GM18907 (cell line): Measurements from ENCODE around the gene TWSG1.
A peak's percentile ranks its signal among the peaks of the same experiment; 100 is the strongest.
"Not testable (repeated sequence)": the region's sequence is repeated elsewhere in the genome, so short reads cannot be mapped to it uniquely, and the experiment has no call there.

Source experiments
- ATAC-seq: cut with Tn5 transposase; IDR thresholded peaks from one replicate; pipeline ENCODE4 v1.9.1; 2021; ENCODE audit warnings: mild to moderate bottlenecking, moderate library complexity; ENCODE audit not compliant: unreplicated experiment

Gene TWSG1

GRCh38 chr18:9386879-9387278, 52.3 kb downstream of the TWSG1 start:
- ATAC-seq: no peak

DNA sequence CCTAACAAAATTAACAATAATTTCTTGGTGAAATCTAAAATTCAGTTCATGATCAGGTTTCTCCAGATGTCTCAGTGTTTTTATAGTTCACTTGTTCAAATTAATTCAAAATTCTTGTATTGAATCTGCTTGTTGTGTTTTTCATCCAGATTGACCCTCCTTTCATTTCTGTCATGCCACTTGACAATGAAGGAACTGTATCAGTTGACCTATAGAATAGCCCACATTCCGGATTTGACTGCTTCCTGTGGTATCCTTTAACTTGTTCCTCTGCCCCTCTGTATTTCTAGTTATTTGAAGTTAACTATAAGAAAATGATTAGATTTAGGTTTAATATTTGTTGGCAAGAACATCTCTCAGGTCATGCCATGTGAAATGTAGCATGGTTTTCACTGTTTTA, 53.3 kb downstream of the TWSG1 start:
- ATAC-seq: no peak

GRCh38 chr18:9389706-9390105, 55.1 kb downstream of the TWSG1 start:
- no peak for ATAC-seq

- ATAC-seq: no peak
Measured at GRCh38 chr18:9392726-9393125, 58.2 kb downstream of the TWSG1 start.

- ATAC-seq: no peak
Measured at GRCh38 chr18:9394046-9394445, 59.5 kb downstream of the TWSG1 start.

GRCh38 chr18:9400197-9400596, 65.6 kb downstream of the TWSG1 start:
- no peak for ATAC-seq

DNA sequence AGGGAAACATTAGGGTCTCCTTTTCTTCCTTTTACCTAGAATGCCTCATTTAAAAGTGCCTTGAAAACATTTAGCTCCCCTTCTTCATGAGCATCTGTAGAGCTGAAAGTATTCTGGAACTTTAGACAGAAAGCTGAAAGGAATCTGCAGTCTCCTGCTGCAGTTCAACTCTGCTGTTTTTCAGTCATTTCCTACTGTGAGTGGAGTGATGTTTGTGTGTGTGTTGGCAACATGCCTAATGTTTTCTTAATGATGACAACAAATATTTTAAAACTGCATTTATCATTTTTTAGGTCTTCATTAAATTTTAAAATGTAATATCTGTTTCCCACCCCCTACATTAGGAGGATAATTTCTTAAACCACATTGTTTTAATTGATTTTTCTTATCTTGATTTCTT, 66.6 kb downstream of the TWSG1 start:
- ATAC-seq: no peak

- ATAC-seq: not testable (repeated sequence)
Measured at GRCh38 chr18:9402358-9403007, 67.9 kb downstream of the TWSG1 start.

- no peak for ATAC-seq
Measured at GRCh38 chr18:9403795-9404564, 69.4 kb downstream of the TWSG1 start.

DNA sequence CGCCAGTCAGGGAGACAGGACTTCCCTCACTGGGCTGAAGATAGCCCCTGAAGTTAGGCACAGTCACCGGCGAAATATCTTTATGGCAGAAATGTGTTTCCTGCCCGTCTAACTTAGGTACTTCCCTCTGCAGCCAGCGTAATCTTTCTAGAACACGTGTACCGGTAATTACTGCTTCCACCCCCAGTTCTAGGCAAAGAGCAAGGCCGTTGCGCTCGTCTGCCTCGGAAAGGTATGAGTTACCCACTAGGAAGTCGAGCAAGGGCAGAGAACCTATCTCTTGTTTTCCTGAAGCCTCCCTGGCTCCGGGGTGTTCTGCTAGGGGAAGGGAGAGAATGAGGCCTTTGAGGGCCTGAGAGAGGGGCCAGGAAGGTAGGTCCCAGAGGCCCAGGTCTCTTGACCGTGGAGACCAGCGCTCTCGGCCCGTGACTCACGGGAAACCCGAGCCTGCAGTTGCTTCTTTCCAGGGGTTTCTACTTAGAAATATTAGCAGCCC, 70.0 kb downstream of the TWSG1 start:
- ATAC-seq: peak; percentile 66

DNA sequence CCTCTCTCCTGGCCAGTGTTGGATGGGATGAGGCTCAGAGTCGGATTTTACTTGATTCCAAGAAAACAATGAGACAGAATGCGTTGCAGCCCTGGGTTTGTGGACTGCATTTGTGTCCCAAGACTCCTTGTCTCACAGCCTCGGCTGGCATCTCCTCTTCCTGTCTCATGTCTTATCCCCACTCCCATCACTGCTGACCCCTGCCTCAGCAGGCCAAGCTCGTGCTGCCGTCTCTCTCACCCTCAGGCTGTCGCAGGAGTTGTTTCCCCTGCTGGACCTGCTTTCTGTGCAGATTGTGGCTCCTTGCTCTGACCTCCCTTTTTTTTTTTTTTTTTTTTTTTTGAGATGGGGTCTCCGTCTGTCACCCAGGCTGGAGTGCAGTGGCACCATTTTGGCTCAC, 70.6 kb downstream of the TWSG1 start:
- no peak for ATAC-seq

- ATAC-seq: no peak
Measured at GRCh38 chr18:9405977-9406376, 71.4 kb downstream of the TWSG1 start.

- ATAC-seq: no peak
Measured at GRCh38 chr18:9410515-9410914, 75.9 kb downstream of the TWSG1 start.

- ATAC-seq: no peak
Measured at GRCh38 chr18:9413576-9413975, 79.0 kb downstream of the TWSG1 start.

- no peak for ATAC-seq
Measured at GRCh38 chr18:9416563-9417072, 82.0 kb downstream of the TWSG1 start.

- no peak for ATAC-seq
Measured at GRCh38 chr18:9417073-9417851, 82.7 kb downstream of the TWSG1 start.

DNA sequence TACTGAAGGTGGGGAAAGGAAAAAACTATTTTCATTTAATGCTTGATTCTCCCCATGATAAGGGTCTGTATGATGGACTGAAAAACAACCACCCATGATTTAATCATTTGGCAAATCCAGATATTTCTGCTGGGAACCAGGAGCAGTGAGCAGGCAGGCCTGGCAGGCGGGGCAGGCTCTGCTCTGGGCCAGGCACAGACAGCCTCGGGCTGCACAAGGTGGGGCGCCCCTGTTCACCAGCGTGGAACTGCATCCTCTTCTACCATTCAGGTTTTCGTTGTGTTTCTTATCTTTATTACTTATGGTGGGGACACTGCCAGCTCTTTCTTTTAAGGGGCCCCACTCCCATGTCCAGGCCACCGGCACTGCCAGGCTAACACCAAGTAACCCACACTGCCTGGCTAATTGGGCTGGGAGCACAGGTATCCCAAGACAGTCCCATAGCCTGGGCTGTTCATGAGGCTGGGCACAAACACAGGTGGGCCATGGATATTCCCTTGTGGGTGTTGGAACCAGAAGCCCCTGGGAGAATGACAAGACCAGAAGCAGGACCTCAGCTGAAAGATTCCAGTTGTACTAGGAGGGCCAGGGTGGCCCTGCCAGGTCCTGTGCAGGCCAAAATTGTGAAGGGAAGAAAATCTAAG, 83.6 kb downstream of the TWSG1 start:
- no peak for ATAC-seq

DNA sequence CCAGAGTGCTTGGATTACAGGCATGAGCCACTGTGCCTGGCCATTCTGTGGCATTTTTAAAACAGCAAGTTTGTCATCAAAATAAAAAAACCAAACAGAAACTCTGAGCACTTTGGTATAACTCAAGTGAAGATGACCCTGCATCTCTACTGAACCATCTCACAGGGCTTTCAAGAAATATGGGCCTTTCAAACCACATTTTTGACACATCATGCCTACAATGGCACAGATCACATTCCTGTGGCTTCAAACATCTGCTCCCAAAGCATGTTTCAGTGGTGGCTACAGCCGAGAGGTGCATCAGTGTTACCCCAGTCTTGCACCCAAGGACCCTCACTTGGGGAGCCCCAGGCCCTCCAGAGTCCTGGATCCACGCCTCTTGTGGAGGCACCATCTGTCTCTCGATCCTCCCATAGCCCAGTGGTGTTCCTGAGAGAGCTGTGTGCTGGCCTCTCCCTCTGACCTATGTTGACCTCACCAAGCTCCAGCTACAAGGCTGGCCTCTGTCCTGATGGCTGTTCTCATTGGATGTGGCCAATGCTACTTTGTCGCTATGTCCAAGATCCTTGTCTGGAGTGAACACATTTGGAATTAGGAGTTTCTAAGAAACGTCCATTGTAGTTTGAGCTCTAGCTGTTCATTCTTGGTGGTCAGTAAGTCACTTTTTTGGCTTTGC, 85.5 kb downstream of the TWSG1 start:
- no peak for ATAC-seq

DNA sequence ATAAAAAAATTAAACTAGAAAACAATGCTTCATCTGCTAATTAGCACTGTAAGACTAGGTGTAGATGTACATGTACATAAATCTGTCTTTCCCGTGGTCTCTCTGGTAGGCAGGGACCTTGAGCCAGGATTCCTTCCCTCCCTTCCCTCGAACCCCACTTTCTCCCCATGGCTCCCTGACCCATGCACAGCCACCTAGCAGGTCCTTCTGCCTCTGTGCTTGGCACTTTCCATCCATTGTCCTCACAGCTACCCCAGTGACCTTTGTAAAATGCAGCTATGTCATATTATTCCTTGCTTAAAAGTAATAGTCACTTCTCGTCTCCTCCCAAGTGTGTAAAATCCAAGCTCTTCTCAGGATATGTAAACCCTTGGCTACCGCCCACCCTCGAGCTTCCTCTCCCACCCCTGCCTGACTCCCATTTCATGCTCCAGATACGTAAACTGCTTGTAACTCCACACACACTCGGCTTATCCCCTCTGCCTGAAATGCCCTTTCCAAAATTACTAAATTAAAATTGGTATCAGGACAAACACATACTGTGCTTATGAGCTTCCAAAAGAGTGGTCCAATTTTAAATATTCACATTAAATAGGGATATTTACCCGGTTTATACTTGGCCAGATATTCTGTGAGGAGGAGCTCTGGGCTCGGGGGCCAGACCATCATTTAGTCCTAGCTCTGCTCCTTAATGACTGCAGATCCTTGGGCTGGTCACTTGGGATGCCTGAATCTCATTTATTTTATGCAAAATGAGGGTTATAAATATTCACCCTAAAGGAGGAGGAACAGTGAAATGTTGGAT, 86.7 kb downstream of the TWSG1 start:
- ATAC-seq: no peak
